Measurements from ENCODE around the gene ZFAND5.

The ZFAND5 gene

GRCh38 chr9:72351538-72352453 lies 13.2 kb downstream of the ZFAND5 start:
- TF ChIP-seq CTBP1 (IDR thresholded peaks at IDR 0.05; ENCODE audit: borderline replicate concordance) (no peak), TARDBP (IDR thresholded peaks at IDR 0.05) (no peak), PKNOX1 (IDR thresholded peaks at IDR 0.05) (no peak), L3MBTL2 (conservative IDR thresholded peaks at IDR 0.05) (no peak), SUZ12 (IDR thresholded peaks at IDR 0.05) (no peak), NFRKB (IDR thresholded peaks at IDR 0.05) (no peak), ARNT (IDR thresholded peaks at IDR 0.05) (no peak)
- CTCF ChIA-PET = interaction anchor here (0.7 kb wide), 1 partner anchor 338 kb away, joined by 3 read pairs; no protein-coding TSS in a partner anchor
- POLR2A ChIA-PET = no interaction called here
- no peak for DNase-seq (ENCODE audit: extremely low spot score)

GRCh38 chr9:72349911-72350310 lies 15.1 kb downstream of the ZFAND5 start:
- CTCF ChIA-PET = no interaction called here

GRCh38 chr9:72349240-72349639 lies 15.8 kb downstream of the ZFAND5 start:
- POLR2A ChIA-PET = no interaction called here
- no peak for TF ChIP-seq LEF1 (IDR thresholded peaks at IDR 0.05; ENCODE audit: borderline replicate concordance)
- TF ChIP-seq PKNOX1 (IDR thresholded peaks at IDR 0.05) = no peak
- no peak for TF ChIP-seq CTBP1 (IDR thresholded peaks at IDR 0.05; ENCODE audit: borderline replicate concordance)
- no peak for TF ChIP-seq NFRKB (IDR thresholded peaks at IDR 0.05)
- TF ChIP-seq ELF4 (IDR thresholded peaks at IDR 0.05) = no peak
- no peak for TF ChIP-seq BHLHE40 (IDR thresholded peaks at IDR 0.05; ENCODE audit: borderline replicate concordance)
- TF ChIP-seq FOXA1 (IDR thresholded peaks at IDR 0.05) = no peak
- CTCF ChIA-PET = no interaction called here
- no peak for DNase-seq (ENCODE audit: extremely low spot score)

More at GRCh38 chr9:72349911-72350310, 15.1 kb downstream of the ZFAND5 start:
- DNase-seq (ENCODE audit: extremely low spot score) = no peak
- POLR2A ChIA-PET = no interaction called here
- TF ChIP-seq LEF1 (IDR thresholded peaks at IDR 0.05; ENCODE audit: borderline replicate concordance) (no peak), FOXK2 (IDR thresholded peaks at IDR 0.05) (no peak), L3MBTL2 (conservative IDR thresholded peaks at IDR 0.05) (no peak)

GRCh38 chr9:72346333-72346732 lies 18.7 kb downstream of the ZFAND5 start:
- POLR2A ChIA-PET = no interaction called here
- DNase-seq (ENCODE audit: extremely low spot score) = no peak
- no peak for TF ChIP-seq SP1 (IDR thresholded peaks at IDR 0.05)
- TF ChIP-seq FOXA1 (IDR thresholded peaks at IDR 0.05) = no peak
- TF ChIP-seq TARDBP (IDR thresholded peaks at IDR 0.05) = no peak
- TF ChIP-seq BHLHE40 (IDR thresholded peaks at IDR 0.05; ENCODE audit: borderline replicate concordance) = no peak
- no peak for TF ChIP-seq SUZ12 (IDR thresholded peaks at IDR 0.05)
- TF ChIP-seq L3MBTL2 (conservative IDR thresholded peaks at IDR 0.05) = no peak
- no peak for TF ChIP-seq ZNF384 (IDR thresholded peaks at IDR 0.05)
- TF ChIP-seq FOXK2 (IDR thresholded peaks at IDR 0.05) = no peak
- TF ChIP-seq HDGF (IDR thresholded peaks at IDR 0.05; ENCODE audit: borderline replicate concordance) = no peak
- CTCF ChIA-PET = no interaction called here

- CTCF ChIA-PET = no interaction called here
- DNase-seq (ENCODE audit: extremely low spot score) = no peak
- TF ChIP-seq NFRKB (IDR thresholded peaks at IDR 0.05) (no peak), SP1 (IDR thresholded peaks at IDR 0.05) (no peak), ZNF384 (IDR thresholded peaks at IDR 0.05) (no peak), ELF4 (IDR thresholded peaks at IDR 0.05) (no peak), HDGF (IDR thresholded peaks at IDR 0.05; ENCODE audit: borderline replicate concordance) (no peak), L3MBTL2 (conservative IDR thresholded peaks at IDR 0.05) (no peak), FOXM1 (IDR thresholded peaks at IDR 0.05; ENCODE audit: borderline replicate concordance) (no peak), TARDBP (IDR thresholded peaks at IDR 0.05) (no peak), CTBP1 (IDR thresholded peaks at IDR 0.05; ENCODE audit: borderline replicate concordance) (no peak), LEF1 (IDR thresholded peaks at IDR 0.05; ENCODE audit: borderline replicate concordance) (no peak), FOXA1 (IDR thresholded peaks at IDR 0.05) (no peak), PKNOX1 (IDR thresholded peaks at IDR 0.05) (no peak), SUZ12 (IDR thresholded peaks at IDR 0.05) (no peak), BHLHE40 (IDR thresholded peaks at IDR 0.05; ENCODE audit: borderline replicate concordance) (no peak), ARNT (IDR thresholded peaks at IDR 0.05) (no peak)
- POLR2A ChIA-PET = no interaction called here
Observed at GRCh38 chr9:72338631-72339030, 26.4 kb downstream of the ZFAND5 start.

GRCh38 chr9:72337286-72337685 lies 27.7 kb downstream of the ZFAND5 start:
- no peak for TF ChIP-seq L3MBTL2 (conservative IDR thresholded peaks at IDR 0.05)
- TF ChIP-seq ELF4 (IDR thresholded peaks at IDR 0.05) = no peak
- TF ChIP-seq HDGF (IDR thresholded peaks at IDR 0.05; ENCODE audit: borderline replicate concordance) = no peak
- no peak for TF ChIP-seq SUZ12 (IDR thresholded peaks at IDR 0.05)
- TF ChIP-seq NFRKB (IDR thresholded peaks at IDR 0.05) = no peak
- no peak for TF ChIP-seq BHLHE40 (IDR thresholded peaks at IDR 0.05; ENCODE audit: borderline replicate concordance)
- no peak for TF ChIP-seq PKNOX1 (IDR thresholded peaks at IDR 0.05)
- TF ChIP-seq SP1 (IDR thresholded peaks at IDR 0.05) = no peak
- TF ChIP-seq FOXM1 (IDR thresholded peaks at IDR 0.05; ENCODE audit: borderline replicate concordance) = no peak
- TF ChIP-seq CTBP1 (IDR thresholded peaks at IDR 0.05; ENCODE audit: borderline replicate concordance) = no peak
- no peak for TF ChIP-seq ARNT (IDR thresholded peaks at IDR 0.05)
- no peak for TF ChIP-seq LEF1 (IDR thresholded peaks at IDR 0.05; ENCODE audit: borderline replicate concordance)
- no peak for TF ChIP-seq TARDBP (IDR thresholded peaks at IDR 0.05)
- ChIA-PET CTCF (interaction anchor here (0.7 kb wide), 1 partner anchor 311 kb away, joined by 3 read pairs; no protein-coding TSS in a partner anchor), POLR2A (no interaction called here)
- DNase-seq (ENCODE audit: extremely low spot score) = no peak
